GM18868 (cell line): ENCODE data around the gene DENND5A.
"Not testable (repeated sequence)": the region's sequence is repeated elsewhere in the genome, so short reads cannot be mapped to it uniquely, and the experiment has no call there.

Source experiments
- ATAC-seq: cut with Tn5 transposase; IDR thresholded peaks from one replicate; pipeline ENCODE4 v1.9.1; 2021; ENCODE audit warnings: mild to moderate bottlenecking, moderate library complexity; ENCODE audit not compliant: unreplicated experiment

Gene DENND5A

GRCh38 chr11:9219115-9219514 is 46.0 kb downstream of the DENND5A start:
- ATAC-seq: no peak

GRCh38 chr11:9214765-9215164 is 50.4 kb downstream of the DENND5A start:
- no peak for ATAC-seq

GRCh38 chr11:9211322-9211721 is 53.8 kb downstream of the DENND5A start:
- peak; percentile 11 for ATAC-seq

- peak; percentile 49 for ATAC-seq
Measured at GRCh38 chr11:9210922-9211320, 54.2 kb downstream of the DENND5A start.

- ATAC-seq: no peak
Measured at GRCh38 chr11:9210224-9210921, 54.8 kb downstream of the DENND5A start.

GRCh38 chr11:9209604-9210003 is 55.5 kb downstream of the DENND5A start:
- ATAC-seq: peak; percentile 37

GRCh38 chr11:9208726-9209501 is 56.2 kb downstream of the DENND5A start:
- ATAC-seq: peak; percentile 42

GRCh38 chr11:9207229-9207628 is 57.9 kb downstream of the DENND5A start:
- no peak for ATAC-seq

GRCh38 chr11:9206496-9206895 is 58.7 kb downstream of the DENND5A start:
- ATAC-seq: no peak

- ATAC-seq: no peak
Measured at GRCh38 chr11:9203691-9204311, 61.3 kb downstream of the DENND5A start.

- ATAC-seq: no peak
Measured at GRCh38 chr11:9201372-9202162, 63.6 kb downstream of the DENND5A start.

GRCh38 chr11:9200471-9200870 is 64.7 kb downstream of the DENND5A start:
- ATAC-seq: no peak

- ATAC-seq: no peak
Measured at GRCh38 chr11:9193316-9193715, 71.8 kb downstream of the DENND5A start.

- ATAC-seq: no peak
Measured at GRCh38 chr11:9192561-9192960, 72.6 kb downstream of the DENND5A start.

- not testable (repeated sequence) for ATAC-seq
Measured at GRCh38 chr11:9190326-9191016, 74.7 kb downstream of the DENND5A start.

- ATAC-seq: not testable (repeated sequence)
Measured at GRCh38 chr11:9188860-9189259, 76.3 kb downstream of the DENND5A start.

GRCh38 chr11:9187616-9188015 is 77.5 kb downstream of the DENND5A start:
- ATAC-seq: no peak

- no peak for ATAC-seq
Measured at GRCh38 chr11:9184516-9184915, 80.6 kb downstream of the DENND5A start.

GRCh38 chr11:9182180-9182871 is 82.8 kb downstream of the DENND5A start:
- ATAC-seq: no peak

GRCh38 chr11:9180784-9181183 is 84.4 kb downstream of the DENND5A start:
- no peak for ATAC-seq
